Activated naive CD4-positive, alpha-beta T cell treated with anti-CD3 and anti-CD28 coated beads, Interleukin-2, amount 50 U/mL, for 24 hours (primary cell): ENCODE data around the gene TMPRSS2.

Experiments
- H3K27ac Mint-ChIP-seq: one replicate; pipeline ENCODE4 v1.8.0; 2021; ENCODE audit warnings: mild to moderate bottlenecking, mixed read lengths
- H3K27me3 Mint-ChIP-seq: one replicate; pipeline ENCODE4 v1.8.0; 2021; ENCODE audit warnings: mixed read lengths
- H3K36me3 Mint-ChIP-seq: one replicate; pipeline ENCODE4 v1.8.0; 2021; ENCODE audit warnings: mixed read lengths
- H3K4me1 Mint-ChIP-seq: one replicate; pipeline ENCODE4 v1.8.0; 2021; ENCODE audit warnings: mixed read lengths
- H3K4me3 Mint-ChIP-seq: one replicate; pipeline ENCODE4 v1.8.0; 2021; ENCODE audit warnings: mild to moderate bottlenecking, mixed read lengths
- H3K9me3 Mint-ChIP-seq: one replicate; pipeline ENCODE4 v1.8.0; 2021; ENCODE audit warnings: mixed read lengths

TMPRSS2 gene

DNA sequence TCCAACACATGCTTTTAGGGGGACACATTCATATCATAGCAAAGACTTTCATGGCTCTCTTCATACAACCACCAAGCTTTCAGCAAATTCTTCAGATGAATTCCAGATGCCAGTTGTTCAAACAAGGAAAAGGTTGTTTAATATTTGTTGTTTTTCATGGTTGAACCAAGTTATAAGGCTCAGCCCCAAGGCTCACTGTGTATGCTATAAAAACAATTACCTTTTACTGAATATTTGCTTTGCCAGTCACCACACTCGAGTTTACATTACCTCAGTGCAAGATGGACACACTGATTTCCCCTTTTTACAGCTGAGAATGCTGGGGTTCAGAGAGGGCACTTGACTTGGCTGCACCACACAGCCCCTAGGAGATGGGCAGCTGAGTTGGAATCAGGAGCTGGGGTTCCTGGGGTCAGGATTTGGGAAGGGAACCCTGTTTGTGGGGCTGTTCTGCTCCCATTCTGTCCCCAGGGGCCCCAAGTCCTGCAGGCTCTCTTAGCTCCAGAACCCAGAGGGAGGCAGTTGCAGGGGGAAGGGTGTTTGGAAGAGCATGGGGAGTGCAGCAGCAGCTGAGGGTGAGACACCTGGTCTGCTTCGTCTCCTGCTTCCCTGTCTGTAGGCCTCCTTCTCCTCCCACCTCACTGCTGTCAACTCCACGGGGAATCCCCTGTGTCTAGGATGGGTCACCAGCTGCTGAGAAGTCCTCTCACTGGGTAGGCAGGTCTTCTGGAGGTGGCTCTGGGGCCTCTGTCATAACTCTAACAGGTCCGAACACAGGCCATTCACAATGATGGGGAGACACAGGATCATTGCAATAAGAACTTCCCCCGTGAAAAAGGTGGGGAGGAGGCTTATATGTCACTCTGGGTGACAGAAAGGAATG, 12.8 kb upstream of the TMPRSS2 start:
- no peak overlapping the region for H3K4me3 Mint-ChIP-seq
- no peaks in the 10 kb centered on the region for H3K4me1 Mint-ChIP-seq
- no peaks in the 10 kb centered on the region for H3K9me3 Mint-ChIP-seq
- H3K27me3 Mint-ChIP-seq = no peaks in the 10 kb centered on the region
- H3K36me3 Mint-ChIP-seq = no peaks in the 10 kb centered on the region
- H3K27ac Mint-ChIP-seq = no peak overlapping the region

DNA sequence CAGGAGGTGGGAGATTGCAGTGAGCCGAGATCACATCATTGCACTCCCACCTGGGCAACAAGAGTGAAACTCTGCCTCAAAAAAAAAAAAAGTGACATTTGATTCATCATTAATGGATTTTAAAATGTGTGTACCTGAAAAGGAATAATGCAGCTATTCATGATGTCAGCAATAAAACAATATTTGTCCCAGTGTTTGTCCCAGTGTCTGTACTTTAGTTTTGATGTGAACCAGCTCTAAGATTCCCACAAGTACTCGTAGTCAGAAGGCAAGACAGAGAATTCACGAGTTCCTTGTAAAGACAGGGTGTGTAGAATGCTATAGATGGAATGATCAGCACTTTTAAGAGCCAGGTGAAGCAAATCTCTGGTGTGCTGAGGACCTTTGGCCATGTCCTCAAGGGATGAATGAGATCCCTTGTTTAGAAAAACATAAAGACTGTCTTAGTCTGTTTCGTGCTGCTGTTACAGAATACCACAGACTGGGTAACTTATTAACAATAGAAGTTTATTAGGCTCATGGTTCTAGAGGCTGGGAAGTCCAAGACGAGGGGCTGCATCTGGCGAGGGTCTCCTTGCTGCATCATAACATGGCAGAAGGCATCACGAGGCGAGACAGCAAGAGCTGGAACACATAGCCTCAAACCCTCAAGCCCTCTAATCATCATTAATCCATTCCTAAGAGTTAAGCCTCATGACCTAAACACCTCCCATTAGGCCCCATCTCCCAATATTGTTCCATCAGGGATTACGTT, 12.0 kb upstream of the TMPRSS2 start:
- no peaks in the 10 kb centered on the region for H3K27me3 Mint-ChIP-seq
- no peaks in the 10 kb centered on the region for H3K9me3 Mint-ChIP-seq
- H3K27ac Mint-ChIP-seq = no peak overlapping the region
- no peaks in the 10 kb centered on the region for H3K4me1 Mint-ChIP-seq
- H3K4me3 Mint-ChIP-seq = no peak overlapping the region
- H3K36me3 Mint-ChIP-seq = no peaks in the 10 kb centered on the region

DNA sequence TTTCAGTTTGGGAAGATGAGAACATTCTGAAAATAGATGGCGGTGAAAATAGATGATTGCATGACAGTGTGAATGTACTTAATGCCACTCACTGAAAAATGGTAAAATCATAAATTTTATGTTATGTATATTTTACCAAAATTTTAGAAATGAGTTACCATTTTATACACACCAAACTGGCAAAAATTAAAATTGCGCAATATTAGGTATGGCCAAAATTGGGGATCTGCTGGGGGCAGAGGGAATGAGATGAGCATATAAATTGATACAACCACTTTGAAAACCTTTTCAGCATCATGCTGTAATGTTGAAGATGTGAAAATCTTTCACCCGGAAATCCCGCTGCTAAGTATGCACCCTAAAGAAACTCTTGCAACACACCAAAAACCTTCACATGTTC, 10.8 kb upstream of the TMPRSS2 start:
- Mint-ChIP-seq H3K27me3 (no peaks in the 10 kb centered on the region), H3K4me3 (no peak overlapping the region), H3K9me3 (no peaks in the 10 kb centered on the region), H3K36me3 (no peaks in the 10 kb centered on the region), H3K4me1 (no peaks in the 10 kb centered on the region), H3K27ac (no peak overlapping the region)

DNA sequence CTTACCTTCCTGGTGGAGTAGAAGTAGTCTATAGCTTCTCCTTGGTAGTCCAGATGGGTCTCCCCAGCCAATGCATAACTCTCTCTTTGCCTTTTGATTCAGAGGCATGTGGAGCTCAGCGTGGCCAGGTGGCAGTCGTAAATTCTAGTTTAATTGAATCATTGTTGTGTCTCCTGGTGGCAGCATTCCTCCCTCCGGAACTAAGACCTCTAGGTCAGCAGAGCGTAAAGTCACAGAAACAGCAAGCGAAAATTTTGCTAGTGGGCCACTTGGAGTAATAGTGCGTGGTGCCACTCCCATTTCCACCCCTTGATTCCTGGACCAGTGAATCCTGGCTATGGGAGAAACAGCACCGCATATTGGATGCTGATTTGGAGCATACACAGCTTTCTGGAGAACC, 3.9 kb upstream of the TMPRSS2 start:
- no peaks in the 10 kb centered on the region for H3K4me1 Mint-ChIP-seq
- no peak overlapping the region for H3K27ac Mint-ChIP-seq
- peaks cover 15% of the 10 kb centered on the region for H3K27me3 Mint-ChIP-seq
- H3K9me3 Mint-ChIP-seq = no peaks in the 10 kb centered on the region
- no peak overlapping the region for H3K4me3 Mint-ChIP-seq
- no peaks in the 10 kb centered on the region for H3K36me3 Mint-ChIP-seq

DNA sequence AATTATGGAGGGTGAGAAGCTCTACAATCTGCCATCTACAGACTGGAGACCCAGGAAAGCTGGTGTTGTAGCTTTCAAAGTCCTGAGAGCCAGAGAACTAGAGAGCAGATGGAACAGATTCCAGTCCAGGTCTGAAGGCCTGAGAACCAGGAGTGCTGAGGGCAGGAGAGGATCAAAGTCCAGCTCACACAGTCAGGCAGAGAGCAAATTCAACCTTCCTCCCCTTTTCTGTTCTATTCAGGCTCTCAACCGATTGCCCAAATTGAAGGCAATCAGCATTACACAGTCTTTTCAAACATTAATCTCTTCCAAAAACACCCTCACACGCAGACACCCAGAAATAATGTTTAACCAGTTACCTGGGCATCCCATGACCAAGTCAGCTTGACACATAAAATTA, 2.5 kb upstream of the TMPRSS2 start:
- H3K36me3 Mint-ChIP-seq = no peaks in the 10 kb centered on the region
- peaks cover 23% of the 10 kb centered on the region for H3K27me3 Mint-ChIP-seq
- no peaks in the 10 kb centered on the region for H3K9me3 Mint-ChIP-seq
- H3K27ac Mint-ChIP-seq = no peak overlapping the region
- no peak overlapping the region for H3K4me3 Mint-ChIP-seq
- H3K4me1 Mint-ChIP-seq = no peaks in the 10 kb centered on the region

DNA sequence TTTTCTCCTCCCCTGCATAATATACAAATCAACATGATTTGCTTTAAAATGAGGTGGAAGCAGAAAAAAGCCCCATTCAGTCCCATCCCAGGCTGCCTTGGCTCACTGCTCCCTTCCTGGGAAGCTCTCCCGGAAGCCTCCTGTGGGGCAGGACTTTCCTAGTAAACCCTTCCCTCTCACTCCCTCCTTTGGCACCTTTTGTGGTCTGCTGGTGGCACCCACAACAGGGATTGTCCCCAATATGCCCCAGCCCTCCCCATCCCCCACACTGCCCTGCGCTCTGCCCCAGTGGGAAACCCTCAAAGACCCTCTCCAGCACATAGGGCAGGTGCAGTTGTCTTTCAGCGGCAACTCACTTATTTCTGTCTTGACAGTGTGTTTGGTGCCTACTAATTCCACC, 1.8 kb upstream of the TMPRSS2 start:
- Mint-ChIP-seq H3K4me1 (no peaks in the 10 kb centered on the region), H3K4me3 (no peak overlapping the region), H3K27ac (no peak overlapping the region), H3K9me3 (no peaks in the 10 kb centered on the region), H3K36me3 (no peaks in the 10 kb centered on the region), H3K27me3 (peaks cover 25% of the 10 kb centered on the region)

DNA sequence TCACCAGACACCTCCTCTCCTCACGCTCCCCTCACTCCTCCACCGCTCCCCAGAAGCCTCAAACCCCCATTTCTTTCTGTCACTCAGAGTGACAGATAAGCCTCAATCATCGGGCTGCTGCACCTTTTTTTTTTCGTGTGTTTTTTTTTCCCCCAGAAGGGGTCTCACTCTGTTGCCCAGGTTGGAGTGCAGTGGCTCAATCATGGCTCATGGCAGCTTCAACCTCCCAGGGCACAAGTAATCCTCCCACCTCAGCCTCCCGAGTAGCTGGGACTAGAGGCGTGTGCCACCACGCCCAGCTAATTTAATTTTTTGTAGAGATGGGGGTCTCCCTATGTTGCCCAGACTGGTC, 1.2 kb upstream of the TMPRSS2 start:
- Mint-ChIP-seq H3K4me3 (no peak overlapping the region), H3K4me1 (no peaks in the 10 kb centered on the region), H3K9me3 (no peaks in the 10 kb centered on the region)

DNA sequence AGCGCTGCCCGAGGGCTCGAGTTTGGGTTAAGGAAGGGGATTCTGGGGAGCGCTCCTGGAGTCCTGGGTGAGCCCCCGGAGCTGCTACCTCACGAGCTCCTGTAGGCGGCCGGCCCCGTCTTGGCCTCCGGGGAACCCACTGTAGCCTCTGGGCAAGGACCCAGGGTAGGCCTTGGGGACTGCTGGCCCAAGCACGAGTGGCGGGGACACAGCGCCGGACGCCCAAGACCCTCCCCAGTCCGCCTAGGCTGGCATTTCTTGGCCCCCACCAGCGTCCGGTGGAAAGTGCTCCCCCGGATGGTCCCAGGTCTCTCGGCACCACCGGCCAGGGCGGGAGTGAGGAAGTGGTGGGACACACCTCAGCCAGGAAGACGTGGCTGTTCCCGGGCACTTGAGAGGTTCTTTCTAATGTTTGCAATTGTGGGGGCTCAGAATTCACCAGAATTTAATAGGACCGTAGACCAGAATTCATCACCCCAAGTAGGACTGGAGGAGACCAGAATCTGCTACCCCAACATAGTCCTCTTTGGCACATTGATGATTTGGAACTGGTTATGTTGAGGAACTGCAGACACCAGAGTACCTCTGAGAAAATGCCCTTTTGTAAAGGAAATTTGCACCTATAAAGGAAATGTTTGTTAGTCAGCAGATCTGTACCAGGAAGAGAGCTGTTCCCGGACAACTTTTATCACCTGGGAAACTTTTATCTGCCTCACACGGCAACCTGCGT, 622 bp upstream of the TMPRSS2 start:
- Mint-ChIP-seq H3K27me3 (peaks cover 30% of the 10 kb centered on the region), H3K4me3 (no peak overlapping the region)

More for the DNA sequence above, 1.2 kb upstream of the TMPRSS2 start:
- no peak overlapping the region for H3K27ac Mint-ChIP-seq
- H3K36me3 Mint-ChIP-seq = no peaks in the 10 kb centered on the region
- peaks cover 28% of the 10 kb centered on the region for H3K27me3 Mint-ChIP-seq

DNA sequence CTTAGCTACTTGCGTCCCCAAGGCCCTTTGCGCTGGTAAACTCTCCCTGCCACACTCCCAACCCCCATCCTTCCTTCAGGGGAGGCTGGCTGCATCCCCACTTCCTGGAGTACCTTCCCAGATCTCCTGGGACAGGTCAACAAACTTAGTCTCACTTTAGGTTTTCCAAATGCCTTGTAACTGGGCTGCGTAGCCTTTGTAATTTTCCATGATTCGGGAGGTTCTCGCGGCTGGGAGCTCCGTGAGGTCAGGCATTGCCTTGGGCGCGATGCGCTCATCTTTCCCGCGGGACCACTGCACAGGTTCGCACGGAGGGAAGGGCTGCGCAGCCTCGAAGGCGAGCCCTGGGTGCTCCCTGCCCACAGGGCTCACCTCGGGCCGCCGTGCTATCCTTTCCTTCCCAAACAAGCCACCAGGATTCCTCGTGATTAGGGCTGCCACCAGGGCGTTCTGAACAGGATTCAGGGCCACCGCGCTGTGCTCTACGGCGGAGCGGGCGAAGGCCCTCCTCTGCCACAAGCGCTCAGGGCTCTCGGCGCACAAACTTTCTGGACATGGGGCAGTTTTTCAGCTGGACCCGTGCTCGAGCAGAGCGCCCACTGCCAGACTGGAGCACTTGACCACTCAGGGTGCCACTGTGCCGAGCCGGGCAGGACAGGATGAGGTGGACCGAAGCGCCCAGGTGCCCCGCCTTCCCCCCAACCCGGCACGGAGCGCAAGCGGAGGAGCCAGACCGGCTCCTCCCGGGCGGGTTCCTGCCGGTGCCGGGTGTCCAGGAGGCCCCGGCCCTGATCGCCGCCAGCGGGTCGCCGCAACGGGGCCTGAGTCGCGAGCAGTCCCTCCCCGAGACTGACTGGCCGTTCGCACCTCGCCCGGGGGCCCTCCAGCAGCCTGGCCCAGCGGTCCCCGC, 1.1 kb downstream of the TMPRSS2 start:
- Mint-ChIP-seq H3K4me1 (no peaks in the 10 kb centered on the region), H3K9me3 (no peaks in the 10 kb centered on the region), H3K36me3 (no peaks in the 10 kb centered on the region), H3K27me3 (peaks cover 33% of the 10 kb centered on the region), H3K4me3 (no peak overlapping the region), H3K27ac (no peak overlapping the region)

More for the DNA sequence above, 622 bp upstream of the TMPRSS2 start:
- H3K4me1 Mint-ChIP-seq = no peaks in the 10 kb centered on the region
- H3K27ac Mint-ChIP-seq = no peak overlapping the region
- H3K9me3 Mint-ChIP-seq = no peaks in the 10 kb centered on the region
- no peaks in the 10 kb centered on the region for H3K36me3 Mint-ChIP-seq

DNA sequence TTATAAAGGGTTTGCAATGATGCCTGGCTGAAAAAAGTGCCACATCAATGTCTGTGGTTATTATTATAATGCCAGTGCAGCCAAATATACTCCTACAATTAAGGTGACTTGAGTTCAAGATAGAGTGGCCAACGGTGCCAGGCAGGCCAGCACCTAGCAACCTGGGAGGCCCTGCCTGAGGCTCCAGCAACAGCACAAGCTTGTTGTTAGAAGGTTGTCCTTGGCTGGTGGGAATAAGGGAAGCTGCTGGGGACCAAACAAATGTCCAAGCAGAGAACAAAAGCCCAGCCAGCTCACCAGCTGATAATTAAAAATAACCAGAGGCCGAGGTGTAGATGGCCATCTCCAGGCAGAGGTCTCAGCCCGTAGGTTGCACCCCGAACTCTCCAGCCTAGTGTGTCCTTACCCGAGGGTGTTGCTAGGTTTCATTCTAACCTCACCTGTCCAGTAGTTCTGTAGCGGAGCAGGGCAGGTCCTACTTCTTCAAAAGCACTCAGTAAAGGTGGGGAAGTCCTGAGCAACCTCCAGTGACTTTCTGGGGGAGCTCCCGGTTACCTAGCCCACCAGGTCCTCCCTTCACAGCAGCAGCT, 1.9 kb downstream of the TMPRSS2 start:
- Mint-ChIP-seq H3K36me3 (no peaks in the 10 kb centered on the region), H3K27me3 (peaks cover 32% of the 10 kb centered on the region), H3K9me3 (no peaks in the 10 kb centered on the region), H3K4me1 (no peaks in the 10 kb centered on the region), H3K4me3 (no peak overlapping the region), H3K27ac (no peak overlapping the region)

DNA sequence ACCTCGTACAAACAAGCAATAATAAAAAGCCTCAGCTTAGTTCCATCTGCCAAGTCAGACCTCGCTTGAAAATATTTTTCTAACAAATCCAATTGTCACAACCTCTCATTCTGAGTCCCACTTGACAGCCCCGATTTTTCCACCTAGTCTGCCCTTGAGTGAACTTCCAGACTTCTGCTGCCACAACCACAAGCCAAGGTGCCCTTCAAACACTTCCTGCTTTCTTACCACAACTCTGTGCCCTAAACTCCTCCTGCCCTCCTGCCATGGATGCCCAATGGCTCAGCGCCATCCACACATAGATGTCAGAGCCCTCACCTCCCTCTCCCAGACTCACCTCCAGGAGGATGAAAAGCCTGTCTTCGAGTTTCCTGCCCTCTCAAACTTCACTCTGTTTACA, 3.9 kb downstream of the TMPRSS2 start:
- Mint-ChIP-seq H3K9me3 (no peaks in the 10 kb centered on the region), H3K4me3 (no peak overlapping the region), H3K27me3 (peaks cover 26% of the 10 kb centered on the region), H3K27ac (no peak overlapping the region), H3K36me3 (no peaks in the 10 kb centered on the region), H3K4me1 (no peaks in the 10 kb centered on the region)

DNA sequence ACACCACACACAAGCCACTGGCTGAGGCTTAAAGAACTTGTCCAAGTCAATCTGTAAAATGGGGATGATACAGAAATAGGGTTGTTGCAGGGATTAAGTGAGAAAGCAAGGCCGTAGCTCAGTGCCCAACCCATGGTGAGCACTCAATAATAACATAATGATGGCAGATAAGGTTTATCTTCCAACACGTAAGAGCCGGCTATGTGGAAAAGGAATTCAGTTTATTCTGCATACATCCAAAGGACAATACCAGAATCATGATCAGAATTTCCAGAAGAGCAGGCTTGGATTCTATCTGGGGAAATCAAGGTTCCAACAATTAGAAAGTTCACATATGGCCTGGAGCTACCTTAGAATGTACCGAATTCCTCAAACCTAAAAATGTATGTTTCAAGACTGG, 4.6 kb downstream of the TMPRSS2 start:
- Mint-ChIP-seq H3K27me3 (peaks cover 23% of the 10 kb centered on the region), H3K4me3 (no peak overlapping the region), H3K27ac (no peak overlapping the region), H3K4me1 (no peaks in the 10 kb centered on the region), H3K9me3 (no peaks in the 10 kb centered on the region), H3K36me3 (no peaks in the 10 kb centered on the region)

DNA sequence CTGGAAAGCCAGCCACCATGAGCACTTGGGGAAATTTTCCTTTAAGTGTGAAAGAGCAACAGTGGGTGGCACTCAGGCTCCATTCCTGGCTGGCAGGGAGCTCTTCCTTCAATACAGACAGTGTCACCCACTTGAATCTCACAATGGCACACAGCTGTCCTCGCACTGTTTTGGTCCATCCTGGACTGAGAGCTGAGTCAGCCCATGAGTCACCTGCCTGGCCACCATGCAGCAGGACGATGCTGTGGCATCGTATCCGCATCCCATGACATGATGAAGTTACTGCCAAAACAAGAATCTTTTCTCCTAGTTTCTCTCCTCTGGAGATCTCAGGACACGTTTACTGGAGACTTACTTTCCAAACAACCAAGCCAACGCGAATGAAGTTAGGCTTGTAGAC, 6.0 kb downstream of the TMPRSS2 start:
- H3K27me3 Mint-ChIP-seq = peaks cover 20% of the 10 kb centered on the region
- H3K4me3 Mint-ChIP-seq = no peak overlapping the region
- H3K36me3 Mint-ChIP-seq = no peaks in the 10 kb centered on the region
- H3K4me1 Mint-ChIP-seq = no peaks in the 10 kb centered on the region
- no peaks in the 10 kb centered on the region for H3K9me3 Mint-ChIP-seq
- no peak overlapping the region for H3K27ac Mint-ChIP-seq

DNA sequence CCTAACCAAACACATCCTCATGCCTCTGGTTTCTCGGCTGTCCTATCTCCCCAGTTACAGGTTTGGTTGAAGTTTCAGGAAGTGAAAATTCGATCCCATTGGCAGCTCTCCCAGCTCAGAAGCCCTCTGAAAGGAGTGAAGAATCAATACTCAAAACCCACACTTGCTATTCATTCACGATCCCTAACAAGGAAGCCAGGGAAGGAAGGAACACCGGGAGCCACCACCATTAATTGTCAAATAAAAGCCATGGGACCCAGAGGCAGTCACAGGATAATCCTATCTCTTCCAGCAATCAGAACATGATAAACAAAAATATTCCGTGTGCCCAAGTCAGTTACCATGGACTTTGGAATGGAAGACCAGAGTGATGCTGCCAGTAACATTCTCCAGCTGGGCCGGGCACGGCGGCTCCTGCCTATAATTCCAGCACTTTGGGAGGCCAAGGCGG, 7.0 kb downstream of the TMPRSS2 start:
- H3K9me3 Mint-ChIP-seq = no peaks in the 10 kb centered on the region
- no peaks in the 10 kb centered on the region for H3K36me3 Mint-ChIP-seq
- no peaks in the 10 kb centered on the region for H3K4me1 Mint-ChIP-seq
- H3K27me3 Mint-ChIP-seq = peaks cover 13% of the 10 kb centered on the region
- H3K27ac Mint-ChIP-seq = no peak overlapping the region
- no peak overlapping the region for H3K4me3 Mint-ChIP-seq

DNA sequence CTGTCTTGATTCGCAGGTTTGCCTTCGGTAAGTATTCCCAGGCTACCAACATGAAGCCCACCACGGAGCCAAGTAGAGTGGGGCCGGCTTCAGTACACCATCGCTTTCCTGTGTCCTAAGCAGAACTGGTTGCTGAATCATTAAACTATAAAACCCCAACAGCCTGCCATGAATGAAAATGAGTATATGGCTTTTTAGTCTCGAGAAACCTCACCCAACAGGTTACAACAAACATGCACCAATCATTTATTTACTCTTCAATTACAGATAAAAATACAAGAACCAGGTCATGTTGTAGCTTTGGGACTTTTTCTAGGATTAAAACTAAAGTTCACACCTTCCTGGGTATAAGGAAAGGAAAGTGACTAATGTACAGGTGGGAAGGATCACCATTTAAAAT, 7.6 kb downstream of the TMPRSS2 start:
- Mint-ChIP-seq H3K27me3 (peaks cover 12% of the 10 kb centered on the region), H3K4me1 (no peaks in the 10 kb centered on the region), H3K36me3 (no peaks in the 10 kb centered on the region), H3K27ac (no peak overlapping the region), H3K9me3 (no peaks in the 10 kb centered on the region), H3K4me3 (no peak overlapping the region)
